Measurements from ENCODE around the gene MVB12B.

DNA sequence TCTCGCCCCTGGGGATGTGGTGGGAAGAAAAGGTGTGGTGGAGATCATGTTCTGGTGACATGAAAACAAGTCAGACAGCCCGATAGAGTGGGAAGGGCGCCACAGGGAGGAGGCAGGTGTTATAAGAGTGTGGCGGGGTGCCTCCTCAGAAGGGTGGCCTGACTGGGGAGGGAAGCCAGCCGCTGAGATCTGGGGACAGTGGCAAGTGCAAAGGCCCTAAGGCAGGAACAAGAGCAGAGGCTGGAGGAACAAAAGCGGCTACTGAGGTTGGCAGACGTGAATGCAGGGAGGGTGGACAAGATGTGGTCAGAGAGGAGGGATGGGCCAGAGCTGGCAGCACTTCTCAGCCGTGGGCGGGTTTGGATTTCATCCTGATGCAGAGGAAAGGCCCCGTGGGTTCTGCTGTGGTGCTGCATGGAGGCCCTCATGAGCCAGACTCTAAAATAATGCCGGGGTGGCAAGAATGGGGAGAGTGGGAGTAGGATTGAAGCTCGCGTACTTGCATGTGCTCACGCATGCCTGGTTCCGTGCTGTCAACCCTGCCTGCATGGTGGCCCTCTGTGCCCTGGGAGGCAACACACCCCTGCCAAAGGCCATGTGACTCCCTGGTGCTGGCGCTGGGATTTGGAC is 89.2 kb downstream of the MVB12B start:
- TF ChIP-seq CTCF (IDR thresholded peaks at IDR 0.05) (no peak), POLR2AphosphoS5 (IDR thresholded peaks at IDR 0.05; ENCODE audit: low read depth, low read length) (no peak)
- TF ChIP-seq, protein P1, sequence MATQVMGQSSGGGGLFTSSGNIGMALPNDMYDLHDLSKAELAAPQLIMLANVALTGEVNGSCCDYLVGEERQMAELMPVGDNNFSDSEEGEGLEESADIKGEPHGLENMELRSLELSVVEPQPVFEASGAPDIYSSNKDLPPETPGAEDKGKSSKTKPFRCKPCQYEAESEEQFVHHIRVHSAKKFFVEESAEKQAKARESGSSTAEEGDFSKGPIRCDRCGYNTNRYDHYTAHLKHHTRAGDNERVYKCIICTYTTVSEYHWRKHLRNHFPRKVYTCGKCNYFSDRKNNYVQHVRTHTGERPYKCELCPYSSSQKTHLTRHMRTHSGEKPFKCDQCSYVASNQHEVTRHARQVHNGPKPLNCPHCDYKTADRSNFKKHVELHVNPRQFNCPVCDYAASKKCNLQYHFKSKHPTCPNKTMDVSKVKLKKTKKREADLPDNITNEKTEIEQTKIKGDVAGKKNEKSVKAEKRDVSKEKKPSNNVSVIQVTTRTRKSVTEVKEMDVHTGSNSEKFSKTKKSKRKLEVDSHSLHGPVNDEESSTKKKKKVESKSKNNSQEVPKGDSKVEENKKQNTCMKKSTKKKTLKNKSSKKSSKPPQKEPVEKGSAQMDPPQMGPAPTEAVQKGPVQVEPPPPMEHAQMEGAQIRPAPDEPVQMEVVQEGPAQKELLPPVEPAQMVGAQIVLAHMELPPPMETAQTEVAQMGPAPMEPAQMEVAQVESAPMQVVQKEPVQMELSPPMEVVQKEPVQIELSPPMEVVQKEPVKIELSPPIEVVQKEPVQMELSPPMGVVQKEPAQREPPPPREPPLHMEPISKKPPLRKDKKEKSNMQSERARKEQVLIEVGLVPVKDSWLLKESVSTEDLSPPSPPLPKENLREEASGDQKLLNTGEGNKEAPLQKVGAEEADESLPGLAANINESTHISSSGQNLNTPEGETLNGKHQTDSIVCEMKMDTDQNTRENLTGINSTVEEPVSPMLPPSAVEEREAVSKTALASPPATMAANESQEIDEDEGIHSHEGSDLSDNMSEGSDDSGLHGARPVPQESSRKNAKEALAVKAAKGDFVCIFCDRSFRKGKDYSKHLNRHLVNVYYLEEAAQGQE (IDR thresholded peaks at IDR 0.05; ENCODE audit: insufficient read depth in 1 of 2, low read depth in 2 of 2, low read length in 1 of 2) = no peak
